T-helper 1 cell treated with Interleukin-12 subunit alpha and Interleukin-12 subunit beta and Interleukin-4 antibody, amounts not matched to agents 30 μg/mL and 1 μg/mL, for 36 hours (primary cell): ENCODE measurements around the gene SPOUT1.
"Not testable (repeated sequence)": the region's sequence is repeated elsewhere in the genome, so short reads cannot be mapped to it uniquely, and the experiment has no call there.

Experiments
- H3K27ac Mint-ChIP-seq: one replicate; pipeline ENCODE4 v1.8.0; 2021; ENCODE audit warnings: mild to moderate bottlenecking, mixed read lengths
- H3K27me3 Mint-ChIP-seq: one replicate; pipeline ENCODE4 v1.8.0; 2021; ENCODE audit warnings: low read depth, mixed read lengths
- H3K36me3 Mint-ChIP-seq: one replicate; pipeline ENCODE4 v1.8.0; 2021; ENCODE audit warnings: low read depth, mixed read lengths
- H3K4me1 Mint-ChIP-seq: one replicate; pipeline ENCODE4 v1.8.0; 2021; ENCODE audit warnings: low read depth, mixed read lengths
- H3K4me3 Mint-ChIP-seq: one replicate; pipeline ENCODE4 v1.8.0; 2021; ENCODE audit warnings: mild to moderate bottlenecking, moderate library complexity, mixed read lengths
- H3K9me3 Mint-ChIP-seq: one replicate; pipeline ENCODE4 v1.8.0; 2021; ENCODE audit warnings: mixed read lengths

The SPOUT1 gene

DNA sequence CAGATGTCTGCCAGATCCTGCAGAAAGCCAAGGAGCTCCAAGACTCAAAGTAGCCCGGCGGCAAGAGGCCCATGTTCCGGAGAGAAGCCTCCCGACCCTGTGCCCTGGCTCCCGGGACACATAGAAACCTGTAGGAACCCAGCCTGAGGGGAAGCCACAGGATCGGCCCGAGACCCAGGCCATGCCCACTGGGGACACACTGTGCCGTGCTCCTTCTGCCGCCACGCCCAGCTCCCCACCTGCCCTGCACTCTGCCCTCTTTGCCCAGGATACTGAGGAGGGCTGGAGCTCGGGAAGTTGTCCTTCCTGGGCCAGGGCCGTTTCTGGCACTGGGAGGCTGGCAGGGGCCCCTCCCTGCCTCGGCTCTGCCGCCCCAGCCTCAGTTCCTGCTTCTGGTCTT, 21.8 kb downstream of the SPOUT1 start:
- H3K27ac Mint-ChIP-seq = no peak overlapping the region
- H3K9me3 Mint-ChIP-seq = no peaks in the 10 kb centered on the region
- H3K27me3 Mint-ChIP-seq = no peaks in the 10 kb centered on the region
- H3K36me3 Mint-ChIP-seq = peaks cover 3% of the 10 kb centered on the region
- no peaks in the 10 kb centered on the region for H3K4me1 Mint-ChIP-seq
- no peak overlapping the region for H3K4me3 Mint-ChIP-seq

DNA sequence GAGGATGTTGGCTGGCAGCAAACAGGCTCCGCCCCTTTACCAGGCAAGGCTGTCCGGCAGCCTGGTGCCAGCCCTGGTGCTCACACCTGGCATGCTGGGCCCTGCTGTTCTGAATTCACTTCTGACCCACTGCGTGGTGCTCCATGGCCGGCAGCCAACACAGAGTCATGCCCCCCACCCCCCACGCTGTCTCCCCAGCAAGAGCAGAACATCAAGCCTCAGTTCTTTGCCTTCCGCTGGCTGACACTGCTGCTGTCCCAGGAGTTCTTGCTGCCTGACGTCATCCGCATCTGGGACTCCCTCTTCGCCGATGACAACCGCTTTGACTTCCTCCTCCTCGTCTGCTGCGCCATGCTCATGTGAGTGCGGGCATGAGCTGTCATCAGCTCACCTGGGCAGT, 23.9 kb downstream of the SPOUT1 start:
- no peaks in the 10 kb centered on the region for H3K27me3 Mint-ChIP-seq
- H3K27ac Mint-ChIP-seq = no peak overlapping the region
- no peaks in the 10 kb centered on the region for H3K4me1 Mint-ChIP-seq
- no peaks in the 10 kb centered on the region for H3K9me3 Mint-ChIP-seq
- no peak overlapping the region for H3K4me3 Mint-ChIP-seq
- peaks cover 3% of the 10 kb centered on the region for H3K36me3 Mint-ChIP-seq

DNA sequence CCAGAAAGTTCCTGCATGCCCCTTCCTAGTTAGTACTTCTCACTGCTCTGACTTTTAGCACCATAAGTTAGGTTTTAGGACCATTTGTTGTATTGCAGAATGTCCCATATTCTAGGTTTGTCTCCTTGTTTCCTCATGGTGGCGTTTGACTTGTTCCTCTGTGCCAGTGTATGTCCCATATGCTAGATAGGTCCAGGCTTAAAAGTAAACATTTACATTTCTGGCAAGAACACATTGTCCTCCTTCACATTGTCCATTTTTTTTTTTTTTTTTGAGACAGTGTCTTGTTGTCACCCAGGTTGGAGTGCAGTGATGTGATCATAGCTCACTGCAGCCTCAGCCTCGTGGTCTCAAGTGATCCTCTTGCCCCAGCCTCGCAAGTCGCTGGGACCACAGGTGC, 27.1 kb downstream of the SPOUT1 start:
- Mint-ChIP-seq H3K27me3 (no peaks in the 10 kb centered on the region), H3K36me3 (no peaks in the 10 kb centered on the region), H3K4me1 (no peaks in the 10 kb centered on the region), H3K27ac (no peak overlapping the region), H3K4me3 (no peak overlapping the region), H3K9me3 (no peaks in the 10 kb centered on the region)

GRCh38 chr9:128800061-128800460, 29.5 kb downstream of the SPOUT1 start:
- H3K27me3 Mint-ChIP-seq = no peaks in the 10 kb centered on the region
- no peaks in the 10 kb centered on the region for H3K4me1 Mint-ChIP-seq
- peaks cover 3% of the 10 kb centered on the region for H3K36me3 Mint-ChIP-seq
- no peaks in the 10 kb centered on the region for H3K9me3 Mint-ChIP-seq
- H3K4me3 Mint-ChIP-seq = no peak overlapping the region
- no peak overlapping the region for H3K27ac Mint-ChIP-seq

- Mint-ChIP-seq H3K4me3 (no peak overlapping the region), H3K27me3 (no peaks in the 10 kb centered on the region), H3K36me3 (peaks cover 3% of the 10 kb centered on the region), H3K4me1 (peaks cover 2% of the 10 kb centered on the region), H3K9me3 (no peaks in the 10 kb centered on the region), H3K27ac (no peak overlapping the region)
Observed at GRCh38 chr9:128798896-128799295, 30.7 kb downstream of the SPOUT1 start.

DNA sequence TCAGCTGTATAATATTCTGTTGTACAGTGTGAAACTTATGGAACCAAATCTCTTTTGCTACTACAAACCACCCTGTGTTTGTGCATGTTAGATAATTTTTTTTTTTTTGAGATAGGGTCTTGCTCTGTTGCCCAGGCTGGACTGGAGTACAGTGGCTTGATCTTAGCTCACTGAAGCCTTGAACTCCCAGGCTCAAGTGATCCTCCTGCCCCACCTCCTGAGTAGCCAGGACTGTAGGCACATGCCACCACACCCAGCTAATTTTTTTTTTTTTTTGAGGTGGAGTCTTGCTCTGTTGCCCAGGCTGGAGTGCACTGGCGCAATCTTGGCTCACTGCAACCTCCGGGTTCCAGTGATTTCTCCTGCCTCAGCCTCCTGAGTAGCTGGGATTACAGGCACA, 34.6 kb downstream of the SPOUT1 start:
- not testable (repeated sequence) for H3K36me3 Mint-ChIP-seq, H3K27me3 Mint-ChIP-seq, H3K4me3 Mint-ChIP-seq, H3K9me3 Mint-ChIP-seq, H3K27ac Mint-ChIP-seq, H3K4me1 Mint-ChIP-seq

DNA sequence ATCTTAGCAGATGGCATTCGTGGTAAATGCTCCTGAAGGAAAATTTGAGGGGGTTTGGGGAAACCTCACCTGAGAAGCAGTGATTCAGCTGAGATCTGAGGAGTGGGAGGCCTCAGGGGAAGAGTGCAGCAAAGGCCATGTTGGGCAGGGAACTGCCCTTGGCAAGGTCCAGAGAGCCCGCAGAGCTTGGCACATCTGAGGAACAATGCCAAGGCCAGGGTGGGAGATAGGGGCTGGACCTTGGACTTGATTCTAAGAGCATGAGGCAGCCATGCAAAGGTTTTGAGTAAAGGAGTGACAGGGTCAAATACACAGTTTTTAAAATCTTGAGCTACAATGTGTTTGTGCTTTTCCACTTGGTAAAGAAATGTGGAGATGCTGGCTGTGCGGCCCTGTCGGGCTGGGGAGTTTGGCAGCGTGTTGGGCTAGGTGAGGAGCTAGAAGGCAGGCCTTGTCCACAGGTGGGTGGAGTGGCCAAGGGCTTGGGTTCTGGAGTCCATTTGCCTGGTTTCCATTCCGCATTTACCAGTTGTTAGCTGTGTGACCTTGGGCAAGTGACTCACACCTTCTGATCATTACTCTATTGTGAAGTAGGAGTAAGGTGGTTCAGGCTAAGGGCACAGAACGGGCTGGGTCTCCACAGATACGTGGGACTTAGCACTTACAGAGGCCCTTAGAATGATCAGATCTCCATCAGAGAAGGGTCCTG, 36.5 kb downstream of the SPOUT1 start:
- no peaks in the 10 kb centered on the region for H3K27me3 Mint-ChIP-seq
- no peak overlapping the region for H3K4me3 Mint-ChIP-seq
- H3K27ac Mint-ChIP-seq = no peak overlapping the region
- H3K9me3 Mint-ChIP-seq = no peaks in the 10 kb centered on the region
- peaks cover 7% of the 10 kb centered on the region for H3K36me3 Mint-ChIP-seq
- H3K4me1 Mint-ChIP-seq = peaks cover 12% of the 10 kb centered on the region

DNA sequence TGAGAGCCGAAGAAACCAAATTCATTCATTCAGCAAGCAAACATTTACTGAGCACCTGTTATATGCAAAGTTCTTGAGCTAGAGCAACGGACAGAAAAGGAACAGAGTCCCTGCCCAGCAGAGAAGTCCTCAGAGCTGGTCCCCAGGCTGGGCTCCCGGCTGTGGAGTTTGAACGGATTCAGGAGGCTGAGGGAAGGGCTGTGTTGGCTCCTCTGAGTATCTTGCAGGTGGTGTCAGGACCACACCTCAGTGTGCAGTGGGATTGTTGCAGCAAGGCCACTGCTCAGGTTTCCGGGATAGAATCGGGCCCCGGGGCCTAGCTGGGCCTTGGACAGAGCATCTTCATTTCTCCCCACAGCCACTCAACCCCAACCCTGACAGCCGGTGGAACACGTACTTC, 37.5 kb downstream of the SPOUT1 start:
- Mint-ChIP-seq H3K27ac (no peak overlapping the region), H3K9me3 (no peaks in the 10 kb centered on the region), H3K4me1 (peaks cover 19% of the 10 kb centered on the region), H3K4me3 (no peak overlapping the region), H3K27me3 (no peaks in the 10 kb centered on the region), H3K36me3 (peaks cover 5% of the 10 kb centered on the region)

DNA sequence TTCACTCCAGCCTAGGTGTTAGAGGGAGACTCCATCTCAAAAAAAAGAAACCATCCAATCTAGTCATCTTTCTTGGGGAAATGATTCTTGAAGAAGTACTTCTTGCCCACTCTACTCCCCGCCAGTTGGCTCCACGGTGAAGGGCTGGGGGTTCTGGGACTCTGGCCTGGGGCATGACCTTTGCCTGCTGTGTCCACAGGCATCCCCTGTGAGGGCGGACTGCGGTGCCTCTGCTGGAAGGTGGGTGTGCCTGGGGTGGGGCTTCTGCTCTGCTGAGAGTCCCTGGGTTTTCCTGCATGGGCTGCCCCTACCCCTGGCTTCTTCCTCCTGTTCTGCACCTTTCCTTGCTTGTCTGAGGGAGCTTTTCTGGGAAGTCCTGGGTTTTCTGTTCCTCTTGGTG, 39.1 kb downstream of the SPOUT1 start:
- Mint-ChIP-seq H3K4me1 (peaks cover 22% of the 10 kb centered on the region), H3K27me3 (no peaks in the 10 kb centered on the region), H3K9me3 (no peaks in the 10 kb centered on the region), H3K36me3 (peaks cover 4% of the 10 kb centered on the region), H3K27ac (no peak overlapping the region), H3K4me3 (no peak overlapping the region)

GRCh38 chr9:128788445-128788844, 41.1 kb downstream of the SPOUT1 start:
- H3K27ac Mint-ChIP-seq = no peak overlapping the region
- peaks cover 4% of the 10 kb centered on the region for H3K36me3 Mint-ChIP-seq
- no peaks in the 10 kb centered on the region for H3K9me3 Mint-ChIP-seq
- peaks cover 18% of the 10 kb centered on the region for H3K4me1 Mint-ChIP-seq
- peak overlapping the region; percentile 97 for H3K4me3 Mint-ChIP-seq
- H3K27me3 Mint-ChIP-seq = no peaks in the 10 kb centered on the region

DNA sequence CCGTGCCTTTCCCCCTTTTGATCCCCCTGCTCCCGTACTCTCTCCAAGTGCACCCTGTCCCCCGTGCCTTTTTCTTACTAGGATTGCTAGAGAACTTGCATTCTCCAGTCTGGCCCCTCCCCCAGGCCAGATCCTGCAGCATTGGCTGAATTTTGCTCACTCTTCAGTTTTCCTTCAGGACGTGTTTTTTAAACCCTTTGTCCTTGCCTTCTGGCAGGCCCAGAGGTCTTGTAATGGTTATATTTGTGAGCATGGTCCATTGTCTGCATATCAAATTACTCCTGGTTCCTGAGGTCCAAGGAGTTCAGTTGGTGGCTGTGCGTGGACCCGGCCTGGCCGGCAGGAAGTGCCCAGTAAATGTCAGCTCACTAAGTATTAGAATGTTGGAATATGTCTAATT, 41.9 kb downstream of the SPOUT1 start:
- H3K4me1 Mint-ChIP-seq = peaks cover 18% of the 10 kb centered on the region
- H3K27me3 Mint-ChIP-seq = no peaks in the 10 kb centered on the region
- H3K9me3 Mint-ChIP-seq = no peaks in the 10 kb centered on the region
- H3K36me3 Mint-ChIP-seq = peaks cover under 1% of the 10 kb centered on the region
- peak overlapping the region; percentile 93 for H3K27ac Mint-ChIP-seq
- peak overlapping the region; percentile 97 for H3K4me3 Mint-ChIP-seq

DNA sequence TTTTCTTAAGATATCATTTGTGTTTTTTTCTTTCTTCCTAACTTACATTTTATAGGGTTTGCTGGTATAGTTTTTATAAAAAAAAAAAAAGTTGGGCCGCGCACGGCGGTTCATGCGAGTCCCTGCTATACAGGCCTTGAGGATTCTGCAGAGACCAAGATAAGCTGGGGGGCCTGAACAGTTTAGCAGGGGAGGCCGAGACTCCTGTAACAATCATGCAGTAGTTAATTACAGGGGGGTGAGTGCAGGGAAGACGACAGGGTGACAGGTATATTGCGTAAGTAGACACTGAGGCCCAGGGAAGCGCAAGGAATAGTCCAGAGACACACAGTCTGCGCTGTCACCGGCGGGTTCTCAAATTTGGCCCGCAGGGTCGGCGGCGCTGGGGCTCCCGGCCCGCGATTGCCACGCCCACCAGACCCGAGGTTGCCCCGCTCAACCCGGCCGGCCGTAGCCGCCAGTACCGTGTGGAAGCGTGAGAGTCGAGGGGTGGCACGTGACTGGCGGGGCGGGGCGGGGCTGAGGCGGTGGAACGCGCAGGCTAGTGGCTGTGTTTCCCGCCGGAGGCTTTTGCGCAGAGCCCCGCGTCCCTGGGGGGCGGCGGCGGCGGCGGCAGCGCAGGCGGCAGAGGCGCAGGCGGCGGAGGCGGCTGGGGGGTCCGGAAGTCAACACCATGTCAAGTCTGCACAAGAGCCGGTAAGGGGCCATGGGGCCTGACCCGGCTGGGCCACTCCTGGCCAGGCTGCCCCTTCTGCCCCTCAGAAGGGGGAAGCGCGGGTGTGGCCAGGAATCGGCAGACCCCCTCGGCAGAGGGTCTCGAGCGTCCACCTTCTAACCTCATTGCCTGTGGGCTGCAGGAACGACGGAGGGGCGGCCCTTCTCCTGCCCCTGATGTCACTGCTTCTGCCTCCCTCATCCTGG, 42.7 kb downstream of the SPOUT1 start, which contains the start of gene TBC1D13:
TBC1D13 (plus strand) TSS at position 573 of the 921 bp plus-strand sequence; CDS start at position 674, 101 bp downstream.
- Mint-ChIP-seq H3K4me1 (peaks cover 18% of the 10 kb centered on the region), H3K9me3 (no peaks in the 10 kb centered on the region), H3K27ac (peak within 1 kb of the TSS; percentile 93), H3K36me3 (no peaks in the 10 kb centered on the region), H3K27me3 (no peaks in the 10 kb centered on the region), H3K4me3 (peak within 1 kb of the TSS; percentile 97)

DNA sequence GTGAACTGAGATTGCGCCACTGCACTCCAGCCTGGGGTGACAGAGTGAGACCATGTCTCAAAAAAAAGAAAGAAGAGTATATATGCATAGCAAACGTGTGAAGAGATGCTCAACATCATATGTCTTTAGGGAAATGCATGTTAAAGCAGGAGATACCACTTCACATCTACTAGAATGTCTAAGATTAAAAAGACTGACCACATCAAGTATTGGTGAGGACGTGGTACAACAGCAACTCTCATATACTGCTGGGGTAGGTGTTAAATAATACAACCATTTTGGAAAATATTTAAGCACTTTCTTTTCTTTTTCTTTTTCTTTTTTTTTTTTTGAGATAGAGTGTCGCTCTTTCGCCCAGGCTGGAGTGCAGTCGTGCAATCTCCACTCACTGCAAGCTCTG, 44.2 kb downstream of the SPOUT1 start:
- Mint-ChIP-seq H3K36me3 (no peaks in the 10 kb centered on the region), H3K4me1 (peaks cover 18% of the 10 kb centered on the region), H3K27ac (no peak overlapping the region), H3K27me3 (no peaks in the 10 kb centered on the region), H3K9me3 (no peaks in the 10 kb centered on the region), H3K4me3 (peak overlapping the region; percentile 14)

DNA sequence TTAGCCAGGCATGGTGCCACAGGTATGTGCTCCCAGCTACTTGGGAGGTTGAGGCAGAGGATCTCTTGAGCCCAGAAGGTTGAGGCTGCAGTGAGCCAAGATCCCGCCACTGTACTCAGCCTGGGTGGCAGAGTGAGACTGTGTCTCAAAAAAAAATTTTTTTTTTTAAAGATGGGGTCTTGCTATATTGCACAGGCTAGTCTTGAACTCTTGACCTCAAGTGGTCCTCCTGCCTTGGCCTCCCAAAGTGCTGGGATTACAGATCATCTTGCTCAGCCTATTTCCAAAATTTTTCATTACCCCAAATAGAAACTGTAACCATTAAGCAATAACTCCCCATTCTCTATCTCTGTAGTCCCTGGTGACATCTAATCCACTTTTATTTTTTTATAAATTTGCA, 46.9 kb downstream of the SPOUT1 start:
- H3K27me3 Mint-ChIP-seq = no peaks in the 10 kb centered on the region
- H3K36me3 Mint-ChIP-seq = no peaks in the 10 kb centered on the region
- H3K9me3 Mint-ChIP-seq = no peaks in the 10 kb centered on the region
- H3K4me1 Mint-ChIP-seq = peaks cover 5% of the 10 kb centered on the region
- no peak overlapping the region for H3K4me3 Mint-ChIP-seq
- H3K27ac Mint-ChIP-seq = no peak overlapping the region
